Activated CD8-positive, alpha-beta memory T cell treated with anti-CD3 and anti-CD28 coated beads for 24 hours (primary cell): ENCODE data around the gene XCL2.
"Not testable (repeated sequence)": the region's sequence is repeated elsewhere in the genome, so short reads cannot be mapped to it uniquely, and the experiment has no call there.

Source experiments
- DNase-seq: peaks from one replicate; pipeline ENCODE4 v3.0.0-alpha.2; 2020

XCL2 gene

GRCh38 chr1:168555508-168556046 is 11.8 kb upstream of the XCL2 start:
- DNase-seq, result no peak

- no peak for DNase-seq
Observed at GRCh38 chr1:168554603-168555483, 11.0 kb upstream of the XCL2 start.

GRCh38 chr1:168553680-168554553 is 10.1 kb upstream of the XCL2 start:
- peak; percentile 66 for DNase-seq

- no peak for DNase-seq
Observed at GRCh38 chr1:168552961-168553360, 9.2 kb upstream of the XCL2 start.

GRCh38 chr1:168551688-168552087 is 7.9 kb upstream of the XCL2 start:
- no peak for DNase-seq

- DNase-seq, result no peak
Observed at GRCh38 chr1:168550971-168551370, 7.2 kb upstream of the XCL2 start.

- not testable (repeated sequence) for DNase-seq
Observed at GRCh38 chr1:168546553-168546895, 2.7 kb upstream of the XCL2 start.

GRCh38 chr1:168545678-168546552 is 2.1 kb upstream of the XCL2 start:
- DNase-seq, result not testable (repeated sequence)

GRCh38 chr1:168542978-168543377 is 819 bp downstream of the XCL2 start:
- DNase-seq, result not testable (repeated sequence)

GRCh38 chr1:168540798-168541197 is 3.0 kb downstream of the XCL2 start:
- not testable (repeated sequence) for DNase-seq

GRCh38 chr1:168535536-168535935 is 8.3 kb downstream of the XCL2 start:
- no peak for DNase-seq

- DNase-seq, result no peak
Observed at GRCh38 chr1:168531615-168532345, 12.0 kb downstream of the XCL2 start.

- DNase-seq, result no peak
Observed at GRCh38 chr1:168529518-168529917, 14.3 kb downstream of the XCL2 start.

- no peak for DNase-seq
Observed at GRCh38 chr1:168521401-168522000, 22.3 kb downstream of the XCL2 start.

- no peak for DNase-seq
Observed at GRCh38 chr1:168520832-168521231, 23.0 kb downstream of the XCL2 start.

- DNase-seq, result peak; percentile 81
Observed at GRCh38 chr1:168520052-168520751, 23.6 kb downstream of the XCL2 start.

- no peak for DNase-seq
Observed at GRCh38 chr1:168518813-168519212, 25.0 kb downstream of the XCL2 start.

- no peak for DNase-seq
Observed at GRCh38 chr1:168518201-168518689, 25.6 kb downstream of the XCL2 start.

GRCh38 chr1:168514455-168514854 is 29.3 kb downstream of the XCL2 start:
- no peak for DNase-seq

- DNase-seq, result no peak
Observed at GRCh38 chr1:168513656-168514404, 30.0 kb downstream of the XCL2 start.
